Erythroblast (primary cell): Measurements from ENCODE around the gene PCBP3.

Experiments used
- GATA1 ChIP-seq: IDR thresholded peaks from 2 replicates; pipeline ENCODE4 v1.6.1; 2011; ENCODE audit warnings: low read depth, mild to moderate bottlenecking, control low read depth, low read length, moderate library complexity
- POLR2A ChIP-seq: IDR thresholded peaks from 2 replicates; pipeline ENCODE4 v1.6.1; 2011; ENCODE audit warnings: mild to moderate bottlenecking, low read length

- TF ChIP-seq POLR2A (no peak), GATA1 (no peak)
Observed at GRCh38 chr21:45901061-45901690, 257.7 kb downstream of the PCBP3 start.
